Lower leg skin (tissue), 4 donors: ENCODE data around the gene INTS11. TPM values are rescaled to one million over a fixed set of nuclear protein-coding genes. Genes with fewer than 3 reads are reported as not detected.

ENCODE experiments used
- DNase-seq, 2 donors: peaks; one replicate each; pipeline ENCODE4 v3.0.0-alpha.2; 2019; ENCODE audit warnings: low spot score in 2 of 2
- H3K4me3 ChIP-seq: fragments of 200-600 bp; sonication (generic); 2 replicates; pipeline ENCODE4 v1.5.1; 2017; ENCODE audit warnings: mild to moderate bottlenecking, low read depth; ENCODE audit not compliant: poor library complexity, severe bottlenecking
- POLR2A ChIP-seq, 2 donors: fragments of 450-650 bp; IDR thresholded peaks; one replicate each; pipeline ENCODE4 v1.6.1; 2016 to 2017; ENCODE audit warnings: antibody characterized with exemption in 2 of 2, mild to moderate bottlenecking in 1 of 2, moderate library complexity in 1 of 2
- WGBS, 2 donors: methylation state at CpG; one replicate each; pipeline ENCODE4 v1.1.5; 2018; 5-methylcytosine and 5-hydroxymethylcytosine counted together
- intact Hi-C: fragments of 100-400 bp; cut with DNase I; formaldehyde crosslinking; loops from one replicate; pipeline ENCODE4 v1.15.0; 2023; ENCODE audit warnings: low total_unique reads
- total RNA-seq, 4 donors: library from RNA; depleted of rRNA; stranded (reverse); fragments of >200 nt; gene quantifications; one replicate each; pipeline ENCODE4 v1.1.0, GENCODE V29; 2016
- TF ChIP-seq, protein P1 (sequence below), 3 donors: fragments of 450-650 bp; IDR thresholded peaks; one replicate each; pipeline ENCODE4 v1.5.1; 2016; ENCODE audit warnings: antibody characterized with exemption in 3 of 3, mild to moderate bottlenecking in 3 of 3, moderate library complexity in 2 of 3

INTS11 gene
- total RNA-seq, 4 donors from 2014 or later = 101 to 185 (median 105) TPM

DNA sequence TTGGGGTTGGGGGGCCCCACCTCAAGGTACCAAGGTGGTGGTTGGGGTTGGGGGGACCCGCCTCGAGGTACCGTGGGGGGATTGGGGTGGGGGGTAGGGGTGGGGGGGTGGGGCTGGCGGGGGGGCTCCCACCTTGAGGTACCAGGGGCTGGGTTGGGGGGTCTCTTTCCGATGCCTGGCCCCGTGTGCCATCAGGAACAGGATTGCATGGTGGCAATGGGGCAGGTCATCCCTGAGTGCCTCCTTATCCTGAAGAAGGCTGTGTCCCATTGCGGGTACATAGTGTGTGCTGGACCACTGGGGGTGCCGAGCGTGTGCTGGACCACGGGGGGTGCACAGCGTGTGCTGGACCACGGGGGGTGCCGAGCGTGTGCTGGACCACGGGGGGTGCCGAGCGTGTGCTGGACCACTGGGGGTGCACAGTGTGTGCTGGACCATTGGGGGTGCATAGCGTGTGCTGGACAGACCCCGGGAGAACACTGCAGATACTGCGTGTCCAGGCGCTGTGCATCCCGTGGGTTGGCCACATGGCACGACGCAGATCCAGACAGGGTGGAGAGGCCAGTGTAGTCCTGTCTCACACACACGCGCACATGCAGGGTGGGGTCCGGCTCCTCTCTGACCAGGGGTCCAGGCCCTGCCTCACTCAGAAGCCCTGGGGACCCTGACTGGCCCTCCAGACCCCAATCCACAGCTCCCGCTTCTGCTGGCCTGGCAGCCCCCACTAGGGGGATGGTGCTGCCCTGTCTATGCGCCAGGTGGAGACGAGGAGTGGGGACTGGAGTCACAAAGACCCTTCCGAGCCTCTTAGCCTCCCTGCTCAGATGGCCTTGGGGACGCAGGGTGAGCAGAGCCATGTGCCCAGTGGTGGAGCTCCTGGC is 40.0 kb downstream of the INTS11 start:
- DNase-seq = no peak
- TF ChIP-seq, protein P1, sequence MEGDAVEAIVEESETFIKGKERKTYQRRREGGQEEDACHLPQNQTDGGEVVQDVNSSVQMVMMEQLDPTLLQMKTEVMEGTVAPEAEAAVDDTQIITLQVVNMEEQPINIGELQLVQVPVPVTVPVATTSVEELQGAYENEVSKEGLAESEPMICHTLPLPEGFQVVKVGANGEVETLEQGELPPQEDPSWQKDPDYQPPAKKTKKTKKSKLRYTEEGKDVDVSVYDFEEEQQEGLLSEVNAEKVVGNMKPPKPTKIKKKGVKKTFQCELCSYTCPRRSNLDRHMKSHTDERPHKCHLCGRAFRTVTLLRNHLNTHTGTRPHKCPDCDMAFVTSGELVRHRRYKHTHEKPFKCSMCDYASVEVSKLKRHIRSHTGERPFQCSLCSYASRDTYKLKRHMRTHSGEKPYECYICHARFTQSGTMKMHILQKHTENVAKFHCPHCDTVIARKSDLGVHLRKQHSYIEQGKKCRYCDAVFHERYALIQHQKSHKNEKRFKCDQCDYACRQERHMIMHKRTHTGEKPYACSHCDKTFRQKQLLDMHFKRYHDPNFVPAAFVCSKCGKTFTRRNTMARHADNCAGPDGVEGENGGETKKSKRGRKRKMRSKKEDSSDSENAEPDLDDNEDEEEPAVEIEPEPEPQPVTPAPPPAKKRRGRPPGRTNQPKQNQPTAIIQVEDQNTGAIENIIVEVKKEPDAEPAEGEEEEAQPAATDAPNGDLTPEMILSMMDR (IDR thresholded peaks at IDR 0.05) = no peak
- no peak for TF ChIP-seq POLR2A (IDR thresholded peaks at IDR 0.05)
- H3K4me3 ChIP-seq = no peak overlapping the region
- WGBS, 2 donors = 72 to 77% methylated on average over 27 to 32 of the region's 32 CpGs
- intact Hi-C loops = no loop called here

DNA sequence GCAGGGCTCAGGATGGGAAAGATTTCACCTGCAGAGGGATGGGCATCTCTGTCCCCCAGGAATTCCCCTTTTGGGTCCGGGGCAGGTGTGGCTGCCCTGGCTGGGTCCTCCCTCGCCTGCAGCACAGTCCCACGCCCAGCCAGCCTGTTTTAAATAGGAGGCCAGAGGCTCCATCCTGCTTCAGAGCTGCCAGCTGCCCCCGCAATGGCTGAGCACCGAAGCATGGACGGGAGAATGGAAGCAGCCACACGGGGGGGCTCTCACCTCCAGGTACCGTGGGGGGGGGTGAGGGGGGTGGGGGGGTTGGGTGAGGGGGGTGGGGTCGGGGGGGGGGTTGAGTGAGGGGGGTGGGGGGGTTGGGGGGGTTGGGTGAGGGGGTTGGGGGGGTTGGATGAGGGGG is 40.6 kb downstream of the INTS11 start:
- 0 to 5% methylated on average over 4 to 6 of the region's 9 CpGs for WGBS, 2 donors
- intact Hi-C loops = no loop called here
- no peak overlapping the region for H3K4me3 ChIP-seq
- DNase-seq = no peak
- no peak for TF ChIP-seq POLR2A (IDR thresholded peaks at IDR 0.05)
- TF ChIP-seq, protein P1 (IDR thresholded peaks at IDR 0.05) = no peak

DNA sequence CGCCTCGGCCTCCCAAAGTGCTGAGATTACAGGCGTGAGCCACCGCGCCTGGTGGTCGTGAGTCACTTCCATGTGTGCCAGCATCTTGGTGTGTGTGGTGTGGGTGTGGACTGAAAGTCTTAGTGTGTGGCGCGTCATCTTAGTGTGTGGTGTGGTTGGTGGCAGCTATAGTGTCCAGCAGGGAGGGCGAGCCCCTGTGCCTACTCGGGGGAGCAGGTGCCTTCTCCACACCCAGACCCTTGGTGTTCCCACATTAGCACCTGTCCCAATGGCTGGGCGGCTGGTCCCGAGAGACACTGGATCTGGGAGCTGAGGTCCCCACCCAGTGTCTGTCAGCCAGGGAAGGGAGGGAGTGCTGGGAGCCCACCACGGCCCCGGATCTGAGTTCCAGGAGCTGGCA is 41.5 kb downstream of the INTS11 start:
- no peak overlapping the region for H3K4me3 ChIP-seq
- intact Hi-C loops = no loop called here
- no peak for DNase-seq
- WGBS, 2 donors = 69% methylated on average over 10 to 12 of the region's 14 CpGs
- no peak for TF ChIP-seq POLR2A (IDR thresholded peaks at IDR 0.05)
- TF ChIP-seq, protein P1 (IDR thresholded peaks at IDR 0.05) = no peak

DNA sequence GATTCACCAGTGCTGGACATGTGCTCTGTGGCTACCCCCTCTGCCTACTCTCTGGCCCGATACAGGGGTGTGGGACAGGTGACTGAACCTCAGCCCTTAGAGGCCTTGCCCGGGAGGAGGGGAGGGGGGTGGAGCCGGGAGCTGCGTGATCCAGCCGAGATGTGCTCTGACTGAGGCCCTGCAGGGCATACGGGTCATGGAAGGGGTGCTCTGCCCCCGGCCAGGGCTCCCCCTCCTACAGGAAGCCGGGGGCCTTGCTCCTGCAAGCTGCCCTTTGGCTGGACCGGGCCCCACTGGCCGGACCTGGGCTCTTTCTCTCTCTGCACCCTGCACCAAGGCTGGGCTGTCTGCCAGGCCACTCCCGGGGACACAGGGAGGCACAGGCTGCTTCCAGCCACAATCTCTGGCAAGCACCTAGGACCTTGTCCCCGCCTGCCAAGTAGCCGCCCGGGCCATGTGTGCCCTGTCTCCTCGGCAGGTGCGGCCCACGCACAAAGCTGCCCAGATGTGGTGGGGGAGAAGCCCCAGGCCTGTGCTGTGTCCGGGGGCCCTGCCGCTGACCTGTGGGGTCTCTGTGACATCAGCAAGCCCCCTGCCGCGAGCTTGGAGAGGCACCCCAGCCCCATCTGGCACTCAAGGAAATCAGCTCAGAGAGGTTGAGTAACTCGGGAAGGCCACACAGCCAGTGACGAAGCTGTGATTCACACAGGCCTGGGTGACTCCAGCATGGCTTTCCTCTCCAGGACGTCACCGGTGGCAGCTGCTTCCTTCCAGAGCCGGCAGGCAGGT is 42.7 kb downstream of the INTS11 start:
- TF ChIP-seq, protein P1 (IDR thresholded peaks at IDR 0.05) = no peak
- no peak for TF ChIP-seq POLR2A (IDR thresholded peaks at IDR 0.05)
- intact Hi-C loops = no loop called here
- WGBS, 2 donors = 48 to 50% methylated on average over 22 of the region's 26 CpGs
- DNase-seq = no peak
- H3K4me3 ChIP-seq = no peak overlapping the region

DNA sequence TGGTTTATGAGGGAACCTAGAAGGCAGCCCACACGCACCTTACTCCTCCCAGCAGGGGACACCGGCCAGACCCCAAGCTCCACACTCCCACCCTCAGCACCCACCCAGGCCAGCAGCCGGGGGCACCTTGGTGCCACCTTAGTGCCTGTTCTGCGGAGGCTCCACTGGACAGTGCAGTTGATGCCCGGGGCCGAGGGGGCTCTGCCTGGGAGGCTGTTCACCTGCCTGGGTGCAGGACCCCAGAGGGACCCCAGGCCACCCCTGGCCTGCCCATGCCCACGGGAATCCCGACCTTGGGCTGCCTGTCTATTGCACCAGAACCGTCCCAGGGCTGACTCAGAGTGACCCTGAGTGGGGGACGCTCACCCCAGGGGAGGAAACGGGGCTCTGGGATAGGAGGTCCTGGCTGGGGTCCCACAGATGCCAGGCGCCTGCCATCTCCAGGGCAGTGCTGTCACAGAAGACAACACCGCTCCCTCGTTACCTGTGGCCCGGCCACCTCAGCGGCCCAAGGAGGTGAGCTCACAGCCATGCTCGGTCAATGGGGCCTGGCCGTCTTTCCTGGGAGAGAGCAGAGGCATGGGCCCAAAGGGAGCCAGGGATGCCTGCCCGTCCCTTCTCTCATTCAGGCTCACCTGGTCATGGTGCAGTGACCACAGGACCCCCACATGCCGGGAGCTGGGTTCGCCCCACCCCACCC is 43.5 kb downstream of the INTS11 start:
- 85 to 87% methylated on average over 9 to 20 of the region's 21 CpGs for WGBS, 2 donors
- DNase-seq = no peak
- H3K4me3 ChIP-seq = no peak overlapping the region
- TF ChIP-seq, protein P1 (IDR thresholded peaks at IDR 0.05) = no peak
- TF ChIP-seq POLR2A (IDR thresholded peaks at IDR 0.05) = no peak
- intact Hi-C loops = no loop called here
